HG03039 (cell line): ENCODE data around the gene SPNS2.

ENCODE experiments used
- ATAC-seq: cut with Tn5 transposase; IDR thresholded peaks from one replicate; pipeline ENCODE4 v1.9.1; 2021; ENCODE audit warnings: mild to moderate bottlenecking, moderate library complexity; ENCODE audit not compliant: unreplicated experiment

SPNS2 gene

GRCh38 chr17:4480929-4481898, 17.5 kb upstream of the SPNS2 start:
- ATAC-seq: no peak

GRCh38 chr17:4482338-4483011, 16.2 kb upstream of the SPNS2 start:
- ATAC-seq: no peak

GRCh38 chr17:4483012-4483840, 15.5 kb upstream of the SPNS2 start:
- ATAC-seq: no peak

- no peak for ATAC-seq
Measured at GRCh38 chr17:4485676-4486646, 12.7 kb upstream of the SPNS2 start.

GRCh38 chr17:4487296-4487695, 11.4 kb upstream of the SPNS2 start:
- no peak for ATAC-seq

GRCh38 chr17:4487820-4488716, 10.6 kb upstream of the SPNS2 start:
- ATAC-seq: no peak

GRCh38 chr17:4488989-4489595, 9.6 kb upstream of the SPNS2 start:
- ATAC-seq: no peak

- ATAC-seq: no peak
Measured at GRCh38 chr17:4490109-4490591, 8.5 kb upstream of the SPNS2 start.

- ATAC-seq: no peak
Measured at GRCh38 chr17:4490637-4491061, 8.0 kb upstream of the SPNS2 start.

GRCh38 chr17:4492721-4493561, 5.7 kb upstream of the SPNS2 start:
- no peak for ATAC-seq

- ATAC-seq: no peak
Measured at GRCh38 chr17:4497101-4497824, 1.4 kb upstream of the SPNS2 start.

GRCh38 chr17:4499431-4500190, 930 bp downstream of the SPNS2 start:
- ATAC-seq: no peak

- ATAC-seq: no peak
Measured at GRCh38 chr17:4500191-4500571, 1.5 kb downstream of the SPNS2 start.

GRCh38 chr17:4501295-4501949, 2.7 kb downstream of the SPNS2 start:
- no peak for ATAC-seq

GRCh38 chr17:4502466-4503154, 3.9 kb downstream of the SPNS2 start:
- no peak for ATAC-seq
